ENCODE measurements around the gene IL3RA. TPM values are rescaled to one million over a fixed set of nuclear protein-coding genes. Genes with fewer than 3 reads are reported as not detected.
A peak's percentile ranks its signal among the peaks of the same experiment; 100 is the strongest.

The IL3RA gene
- total RNA-seq, 1 donor from 2014 or later: 59.9 TPM

GRCh38 chrX:1355131-1356046, 18.8 kb downstream of the IL3RA start:
- H3K4me3 ChIP-seq: no peak overlapping the region
- H3K9me3 ChIP-seq: peaks cover 7% of the 10 kb centered on the region
- TF ChIP-seq, protein P1, sequence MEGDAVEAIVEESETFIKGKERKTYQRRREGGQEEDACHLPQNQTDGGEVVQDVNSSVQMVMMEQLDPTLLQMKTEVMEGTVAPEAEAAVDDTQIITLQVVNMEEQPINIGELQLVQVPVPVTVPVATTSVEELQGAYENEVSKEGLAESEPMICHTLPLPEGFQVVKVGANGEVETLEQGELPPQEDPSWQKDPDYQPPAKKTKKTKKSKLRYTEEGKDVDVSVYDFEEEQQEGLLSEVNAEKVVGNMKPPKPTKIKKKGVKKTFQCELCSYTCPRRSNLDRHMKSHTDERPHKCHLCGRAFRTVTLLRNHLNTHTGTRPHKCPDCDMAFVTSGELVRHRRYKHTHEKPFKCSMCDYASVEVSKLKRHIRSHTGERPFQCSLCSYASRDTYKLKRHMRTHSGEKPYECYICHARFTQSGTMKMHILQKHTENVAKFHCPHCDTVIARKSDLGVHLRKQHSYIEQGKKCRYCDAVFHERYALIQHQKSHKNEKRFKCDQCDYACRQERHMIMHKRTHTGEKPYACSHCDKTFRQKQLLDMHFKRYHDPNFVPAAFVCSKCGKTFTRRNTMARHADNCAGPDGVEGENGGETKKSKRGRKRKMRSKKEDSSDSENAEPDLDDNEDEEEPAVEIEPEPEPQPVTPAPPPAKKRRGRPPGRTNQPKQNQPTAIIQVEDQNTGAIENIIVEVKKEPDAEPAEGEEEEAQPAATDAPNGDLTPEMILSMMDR (IDR thresholded peaks at IDR 0.05): no peak
- DNase-seq (peak; percentile 35), ATAC-seq (peak; percentile 42 to 48)
- H3K27me3 ChIP-seq (ENCODE audit: low read depth): no peaks in the 10 kb centered on the region
- no peaks in the 10 kb centered on the region for H3K4me1 ChIP-seq
- intact Hi-C loops (cut with DNase I): no loop called here
- H3K27ac ChIP-seq: no peak overlapping the region
- H3K36me3 ChIP-seq: peaks cover 36% of the 10 kb centered on the region

GRCh38 chrX:1357993-1358392, 21.4 kb downstream of the IL3RA start:
- H3K4me1 ChIP-seq: no peaks in the 10 kb centered on the region
- ATAC-seq: no peak
- intact Hi-C loops (cut with DNase I): no loop called here
- no peak for DNase-seq
- H3K36me3 ChIP-seq: peaks cover 43% of the 10 kb centered on the region
- no peak overlapping the region for H3K4me3 ChIP-seq
- TF ChIP-seq, protein P1 (IDR thresholded peaks at IDR 0.05): no peak
- H3K27ac ChIP-seq: no peak overlapping the region
- peaks cover 7% of the 10 kb centered on the region for H3K9me3 ChIP-seq
- H3K27me3 ChIP-seq (ENCODE audit: low read depth): no peaks in the 10 kb centered on the region

- Histone ChIP-seq H3K9me3 (peaks cover 7% of the 10 kb centered on the region), H3K27ac (no peak overlapping the region), H3K4me3 (no peak overlapping the region), H3K4me1 (no peaks in the 10 kb centered on the region), H3K27me3 (ENCODE audit: low read depth) (no peaks in the 10 kb centered on the region), H3K36me3 (peaks cover 49% of the 10 kb centered on the region)
- TF ChIP-seq, protein P1 (IDR thresholded peaks at IDR 0.05): no peak
- DNase-seq (no peak), ATAC-seq (no peak)
- intact Hi-C loops (cut with DNase I): no loop called here
These were observed 22.4 kb downstream of the IL3RA start for GRCh38 chrX:1358793-1359476.

DNA sequence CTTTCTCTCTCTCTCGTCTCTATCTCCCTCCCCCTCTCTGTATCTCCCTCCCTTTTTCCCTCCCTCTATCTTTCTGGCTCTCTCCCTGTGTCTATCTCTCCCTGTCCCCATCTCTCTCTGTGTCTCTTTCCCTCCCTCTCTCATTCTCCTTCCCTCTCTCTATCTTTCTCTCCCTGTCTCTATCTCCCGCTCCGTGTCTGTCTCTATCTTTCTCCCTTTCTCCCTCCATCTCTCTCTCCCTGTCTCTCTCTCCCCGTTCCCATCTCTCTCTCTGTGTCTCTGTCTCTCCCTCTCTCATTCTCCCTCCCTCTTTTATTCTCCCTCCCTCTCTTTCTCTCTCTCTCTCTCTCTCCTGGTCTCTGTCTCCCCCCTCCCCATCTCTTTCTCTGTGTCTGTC, 22.9 kb downstream of the IL3RA start:
- ATAC-seq (no peak), DNase-seq (no peak)
- no peak overlapping the region for H3K4me3 ChIP-seq
- H3K9me3 ChIP-seq: peaks cover 7% of the 10 kb centered on the region
- no peaks in the 10 kb centered on the region for H3K4me1 ChIP-seq
- H3K27ac ChIP-seq: no peak overlapping the region
- TF ChIP-seq, protein P1 (IDR thresholded peaks at IDR 0.05): no peak
- intact Hi-C loops (cut with DNase I): no loop called here
- peaks cover 54% of the 10 kb centered on the region for H3K36me3 ChIP-seq
- no peaks in the 10 kb centered on the region for H3K27me3 ChIP-seq (ENCODE audit: low read depth)

- TF ChIP-seq, protein P1 (IDR thresholded peaks at IDR 0.05): no peak
- ATAC-seq: no peak
- H3K4me3 ChIP-seq: no peak overlapping the region
These were observed 23.6 kb downstream of the IL3RA start for GRCh38 chrX:1360171-1360570.

More at GRCh38 chrX:1360171-1360570, 23.6 kb downstream of the IL3RA start:
- no peak for DNase-seq
- H3K27me3 ChIP-seq (ENCODE audit: low read depth): no peaks in the 10 kb centered on the region
- H3K36me3 ChIP-seq: peaks cover 55% of the 10 kb centered on the region
- intact Hi-C loops (cut with DNase I): no loop called here
- H3K4me1 ChIP-seq: no peaks in the 10 kb centered on the region
- H3K27ac ChIP-seq: no peak overlapping the region
- peaks cover 7% of the 10 kb centered on the region for H3K9me3 ChIP-seq

Measured in lower lobe of right lung (tissue), 2 donors.